Measurements from ENCODE around the gene ARHGAP10.

- TF ChIP-seq CEBPB (IDR thresholded peaks at IDR 0.05) = no peak
- no peak for TF ChIP-seq EP300 (IDR thresholded peaks at IDR 0.05; ENCODE audit: borderline replicate concordance)
- no peak for TF ChIP-seq TAF1 (IDR thresholded peaks at IDR 0.05; ENCODE audit: low read depth)
- TF ChIP-seq YY1 (IDR thresholded peaks at IDR 0.05; ENCODE audit: low read depth) = no peak
- no peak for TF ChIP-seq EGR1 (IDR thresholded peaks at IDR 0.05)
- TF ChIP-seq RAD21 (IDR thresholded peaks at IDR 0.05; ENCODE audit: low read depth) = no peak
- no peak for TF ChIP-seq MAX (IDR thresholded peaks at IDR 0.05)
- no peak for TF ChIP-seq TCF12 (IDR thresholded peaks at IDR 0.05; ENCODE audit: low read depth)
- no peak for TF ChIP-seq REST (IDR thresholded peaks at IDR 0.05; ENCODE audit: low read depth)
- no peak for TF ChIP-seq FOXM1 (IDR thresholded peaks at IDR 0.05; ENCODE audit: borderline replicate concordance, low read depth)
- no peak for TF ChIP-seq NFIC (IDR thresholded peaks at IDR 0.05)
- no peak for TF ChIP-seq CREB1 (IDR thresholded peaks at IDR 0.05; ENCODE audit: low read depth)
Measured at GRCh38 chr4:147863111-147863747, 131.3 kb downstream of the ARHGAP10 start.
